ENCODE results near the gene STXBP3. TPM values are rescaled to one million over a fixed set of nuclear protein-coding genes. Genes with fewer than 3 reads are reported as not detected.

STXBP3 gene
- polyA plus RNA-seq, 2 of the 4 experiments (the other 2 are of a cell fraction), result 30.4 to 44.8 TPM

DNA sequence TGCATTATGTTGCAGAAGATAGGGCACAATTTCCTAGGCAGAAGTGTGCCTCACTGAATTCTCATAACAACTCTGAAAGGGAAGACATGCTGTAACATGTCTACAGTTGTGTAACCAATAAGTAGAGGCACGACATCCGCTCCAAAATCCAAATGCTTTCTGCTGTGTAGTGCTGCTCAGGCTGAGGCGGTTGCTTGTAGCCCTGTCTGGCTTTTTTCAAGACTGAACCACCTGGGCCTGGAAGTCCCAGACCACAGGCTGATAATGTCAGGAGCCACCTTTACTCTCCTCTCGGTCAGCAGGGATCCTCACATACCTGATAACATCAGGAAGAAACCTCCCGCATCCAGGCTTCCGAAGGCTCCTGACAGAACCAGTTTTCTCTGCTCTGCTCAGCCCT, 99.5 kb downstream of the STXBP3 start:
- POLR2A ChIA-PET, result no interaction called here
- CTCF ChIA-PET, result interaction anchor here (1.6 to 4.3 kb wide), 4 partner anchors 12 to 55 kb away, joined by 3 to 20 read pairs (median 6); no protein-coding TSS in a partner anchor
- FAIRE-seq, result no peak
- no peaks in the 10 kb centered on the region for H3K9me3 ChIP-seq
- ATAC-seq, result no peak
- no peak for DNase-seq (ENCODE audit: low read depth in 1 of 2, low spot score in 1 of 2)
- no peak overlapping the region for H3K4me2 ChIP-seq
- TF ChIP-seq TP53 (CRISPR knock-in tag; IDR thresholded peaks at IDR 0.05) (no peak), RARB (CRISPR knock-in tag; IDR thresholded peaks at IDR 0.05) (no peak), GATA3 (IDR thresholded peaks at IDR 0.05; ENCODE audit: borderline replicate concordance) (no peak), POLR2A (IDR thresholded peaks at IDR 0.05; ENCODE audit: low read length) (no peak), KDM5A (IDR thresholded peaks at IDR 0.05) (no peak)
- H3K4me1 ChIP-seq, result no peaks in the 10 kb centered on the region
- H3K27ac ChIP-seq, result no peak overlapping the region
- H3K4me3 ChIP-seq, result no peak overlapping the region
- WGBS (ENCODE audit: missing lambda C conversion rate), result 71% methylated on average over 6 of the region's 6 CpGs

DNA sequence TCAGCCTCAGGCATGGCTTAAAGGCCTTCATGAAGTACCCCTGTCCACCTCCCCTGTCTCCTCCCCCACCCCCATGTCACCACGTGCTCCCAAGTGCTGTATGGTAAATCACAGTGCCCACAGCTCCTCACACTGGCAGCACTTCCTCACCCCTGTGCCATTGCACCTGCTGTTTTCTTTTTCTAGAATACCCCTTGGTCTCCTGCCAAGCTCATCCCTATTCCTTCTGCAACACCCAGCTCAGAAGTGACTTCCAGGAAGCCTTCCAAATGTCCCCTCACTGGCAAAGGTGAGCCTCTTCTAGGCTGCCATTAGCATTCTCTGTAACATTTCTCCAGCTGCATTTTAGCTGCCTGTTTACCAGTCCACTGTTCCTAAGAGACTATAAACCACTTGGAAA, 101.0 kb downstream of the STXBP3 start:
- ChIA-PET CTCF (interaction anchor here (2.5 to 4.3 kb wide), 2 partner anchors 19 to 51 kb away, joined by 8 to 20 read pairs; no protein-coding TSS in a partner anchor), POLR2A (no interaction called here)
- no peak for DNase-seq (ENCODE audit: low read depth in 1 of 2, low spot score in 1 of 2)
- ATAC-seq, result no peak
- TF ChIP-seq CHD4 (IDR thresholded peaks at IDR 0.05; ENCODE audit: borderline replicate concordance) (no peak), ZNF302 (CRISPR knock-in tag; IDR thresholded peaks at IDR 0.05) (no peak), ZFP36 (IDR thresholded peaks at IDR 0.05; ENCODE audit: borderline replicate concordance, partially characterized antibody) (no peak), ZC3H11A (IDR thresholded peaks at IDR 0.05) (no peak), HEYL (CRISPR knock-in tag; IDR thresholded peaks at IDR 0.05) (no peak), HDAC2 (IDR thresholded peaks at IDR 0.05) (no peak), NFE2L2 (conservative IDR thresholded peaks at IDR 0.05; ENCODE audit: low read length) (no peak)
- TF ChIP-seq, protein P1, sequence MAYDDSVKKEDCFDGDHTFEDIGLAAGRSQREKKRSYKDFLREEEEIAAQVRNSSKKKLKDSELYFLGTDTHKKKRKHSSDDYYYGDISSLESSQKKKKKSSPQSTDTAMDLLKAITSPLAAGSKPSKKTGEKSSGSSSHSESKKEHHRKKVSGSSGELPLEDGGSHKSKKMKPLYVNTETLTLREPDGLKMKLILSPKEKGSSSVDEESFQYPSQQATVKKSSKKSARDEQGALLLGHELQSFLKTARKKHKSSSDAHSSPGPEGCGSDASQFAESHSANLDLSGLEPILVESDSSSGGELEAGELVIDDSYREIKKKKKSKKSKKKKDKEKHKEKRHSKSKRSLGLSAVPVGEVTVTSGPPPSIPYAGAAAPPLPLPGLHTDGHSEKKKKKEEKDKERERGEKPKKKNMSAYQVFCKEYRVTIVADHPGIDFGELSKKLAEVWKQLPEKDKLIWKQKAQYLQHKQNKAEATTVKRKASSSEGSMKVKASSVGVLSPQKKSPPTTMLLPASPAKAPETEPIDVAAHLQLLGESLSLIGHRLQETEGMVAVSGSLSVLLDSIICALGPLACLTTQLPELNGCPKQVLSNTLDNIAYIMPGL (CRISPR knock-in tag; IDR thresholded peaks at IDR 0.05; ENCODE audit: borderline replicate concordance), result no peak
- TF ChIP-seq, protein P2, sequence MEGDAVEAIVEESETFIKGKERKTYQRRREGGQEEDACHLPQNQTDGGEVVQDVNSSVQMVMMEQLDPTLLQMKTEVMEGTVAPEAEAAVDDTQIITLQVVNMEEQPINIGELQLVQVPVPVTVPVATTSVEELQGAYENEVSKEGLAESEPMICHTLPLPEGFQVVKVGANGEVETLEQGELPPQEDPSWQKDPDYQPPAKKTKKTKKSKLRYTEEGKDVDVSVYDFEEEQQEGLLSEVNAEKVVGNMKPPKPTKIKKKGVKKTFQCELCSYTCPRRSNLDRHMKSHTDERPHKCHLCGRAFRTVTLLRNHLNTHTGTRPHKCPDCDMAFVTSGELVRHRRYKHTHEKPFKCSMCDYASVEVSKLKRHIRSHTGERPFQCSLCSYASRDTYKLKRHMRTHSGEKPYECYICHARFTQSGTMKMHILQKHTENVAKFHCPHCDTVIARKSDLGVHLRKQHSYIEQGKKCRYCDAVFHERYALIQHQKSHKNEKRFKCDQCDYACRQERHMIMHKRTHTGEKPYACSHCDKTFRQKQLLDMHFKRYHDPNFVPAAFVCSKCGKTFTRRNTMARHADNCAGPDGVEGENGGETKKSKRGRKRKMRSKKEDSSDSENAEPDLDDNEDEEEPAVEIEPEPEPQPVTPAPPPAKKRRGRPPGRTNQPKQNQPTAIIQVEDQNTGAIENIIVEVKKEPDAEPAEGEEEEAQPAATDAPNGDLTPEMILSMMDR (IDR thresholded peaks at IDR 0.05), result no peak
- no peak overlapping the region for H3K27ac ChIP-seq
- no peaks in the 10 kb centered on the region for H3K9me3 ChIP-seq
- H3K4me2 ChIP-seq, result no peak overlapping the region
- H3K4me1 ChIP-seq, result no peaks in the 10 kb centered on the region
- WGBS (ENCODE audit: missing lambda C conversion rate), result 86% methylated on average over 1 of the region's 1 CpG
- no peak overlapping the region for H3K4me3 ChIP-seq
- no peak for FAIRE-seq

DNA sequence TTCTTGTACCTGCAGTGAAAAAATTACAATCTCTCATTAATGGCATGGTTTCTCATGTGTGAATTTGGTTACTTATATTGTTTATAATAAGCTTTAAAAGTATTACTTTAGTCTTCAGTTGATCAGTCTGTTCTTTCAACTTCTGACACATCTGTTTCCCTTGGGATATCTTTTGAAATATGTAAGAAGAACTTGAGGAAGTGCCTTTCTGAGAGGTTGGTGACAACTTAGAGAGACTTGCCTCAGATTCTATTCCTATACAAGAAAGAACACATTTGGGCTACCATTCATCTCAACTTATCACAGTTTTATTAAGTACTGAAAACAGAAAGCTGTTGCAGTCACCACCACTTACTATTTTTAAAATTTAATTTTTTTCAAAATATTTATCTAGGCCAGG, 102.3 kb downstream of the STXBP3 start:
- FAIRE-seq, result no peak
- no peak for ATAC-seq
- CTCF ChIA-PET, result interaction anchor here (1.0 to 4.3 kb wide), 2 partner anchors 20 to 49 kb away, joined by 3 to 20 read pairs; no protein-coding TSS in a partner anchor
- no peak overlapping the region for H3K27ac ChIP-seq
- no peak for DNase-seq (ENCODE audit: low read depth in 1 of 2, low spot score in 1 of 2)
- no peaks in the 10 kb centered on the region for H3K4me1 ChIP-seq
- no peaks in the 10 kb centered on the region for H3K9me3 ChIP-seq
- POLR2A ChIA-PET, result no interaction called here
- TF ChIP-seq MYC (IDR thresholded peaks at IDR 0.05; ENCODE audit: borderline replicate concordance, low read length) (no peak), BHLHE40 (IDR thresholded peaks at IDR 0.05; ENCODE audit: low read depth, low read length) (no peak)
- TF ChIP-seq, protein P3, sequence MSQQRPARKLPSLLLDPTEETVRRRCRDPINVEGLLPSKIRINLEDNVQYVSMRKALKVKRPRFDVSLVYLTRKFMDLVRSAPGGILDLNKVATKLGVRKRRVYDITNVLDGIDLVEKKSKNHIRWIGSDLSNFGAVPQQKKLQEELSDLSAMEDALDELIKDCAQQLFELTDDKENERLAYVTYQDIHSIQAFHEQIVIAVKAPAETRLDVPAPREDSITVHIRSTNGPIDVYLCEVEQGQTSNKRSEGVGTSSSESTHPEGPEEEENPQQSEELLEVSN (IDR thresholded peaks at IDR 0.05; ENCODE audit: borderline replicate concordance, low read depth), result no peak
- no peak overlapping the region for H3K4me3 ChIP-seq
- H3K4me2 ChIP-seq, result no peak overlapping the region

DNA sequence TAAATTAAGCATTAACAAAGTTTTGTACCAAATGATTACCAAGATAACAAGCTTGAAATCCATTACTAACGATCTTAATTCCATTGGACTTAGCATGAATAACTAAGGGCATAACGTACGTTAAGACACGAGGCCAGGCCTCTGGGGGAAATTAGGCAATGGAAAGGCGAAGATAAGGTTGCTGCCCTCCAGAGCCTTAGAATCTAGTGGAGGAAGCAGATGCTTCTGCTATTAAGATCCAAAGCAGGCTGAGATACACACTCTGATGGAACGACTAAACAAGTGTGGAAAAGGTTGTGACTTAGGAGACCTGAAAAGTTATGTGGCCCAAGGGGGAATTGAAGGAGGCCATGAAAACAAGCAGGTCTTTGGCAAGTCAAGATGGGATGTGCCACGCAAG, 104.5 kb downstream of the STXBP3 start:
- no peak for FAIRE-seq
- Histone ChIP-seq H3K4me2 (no peak overlapping the region), H3K4me3 (no peak overlapping the region), H3K4me1 (no peaks in the 10 kb centered on the region), H3K9me3 (no peaks in the 10 kb centered on the region), H3K27ac (no peak overlapping the region)
- WGBS (ENCODE audit: missing lambda C conversion rate), result 72% methylated on average over 7 of the region's 7 CpGs
- TF ChIP-seq ESRRA (IDR thresholded peaks at IDR 0.05; ENCODE audit: borderline replicate concordance, low read length) (no peak), BHLHE40 (IDR thresholded peaks at IDR 0.05; ENCODE audit: low read depth, low read length) (no peak)
- TF ChIP-seq, protein P1 (CRISPR knock-in tag; IDR thresholded peaks at IDR 0.05; ENCODE audit: borderline replicate concordance), result no peak
- ChIA-PET CTCF (interaction anchor here (1.3 to 1.8 kb wide), 3 partner anchors 21 to 28 kb away, joined by 3 to 6 read pairs (median 3); no protein-coding TSS in a partner anchor), POLR2A (no interaction called here)
- DNase-seq (ENCODE audit: low read depth in 1 of 2, low spot score in 1 of 2), result no peak
- ATAC-seq, result no peak
